ENCODE data around the gene RAB8B.
"Not testable (repeated sequence)": the region's sequence is repeated elsewhere in the genome, so short reads cannot be mapped to it uniquely, and the experiment has no call there.

Gene RAB8B

DNA sequence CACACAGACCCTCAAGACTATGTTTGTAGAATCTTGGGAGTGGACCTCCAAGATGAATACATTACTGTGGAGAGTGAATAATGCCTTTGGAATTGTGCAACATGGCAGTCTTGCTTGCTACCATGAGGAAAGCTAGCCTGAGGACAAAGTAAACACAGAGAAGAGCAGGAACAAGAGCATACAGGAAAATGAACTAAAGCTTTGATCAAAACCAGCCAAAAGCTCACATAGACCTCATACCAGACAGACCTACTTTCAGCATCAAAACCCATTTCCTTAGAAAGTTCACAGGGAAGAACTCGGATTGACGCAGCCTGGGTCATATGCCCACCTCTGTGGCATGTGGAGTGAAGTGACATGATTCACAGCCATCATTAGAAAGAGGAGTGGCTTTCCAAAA is 3.3 kb upstream of the RAB8B start:
- no peak for DNase-seq (ENCODE audit: low spot score)

DNA sequence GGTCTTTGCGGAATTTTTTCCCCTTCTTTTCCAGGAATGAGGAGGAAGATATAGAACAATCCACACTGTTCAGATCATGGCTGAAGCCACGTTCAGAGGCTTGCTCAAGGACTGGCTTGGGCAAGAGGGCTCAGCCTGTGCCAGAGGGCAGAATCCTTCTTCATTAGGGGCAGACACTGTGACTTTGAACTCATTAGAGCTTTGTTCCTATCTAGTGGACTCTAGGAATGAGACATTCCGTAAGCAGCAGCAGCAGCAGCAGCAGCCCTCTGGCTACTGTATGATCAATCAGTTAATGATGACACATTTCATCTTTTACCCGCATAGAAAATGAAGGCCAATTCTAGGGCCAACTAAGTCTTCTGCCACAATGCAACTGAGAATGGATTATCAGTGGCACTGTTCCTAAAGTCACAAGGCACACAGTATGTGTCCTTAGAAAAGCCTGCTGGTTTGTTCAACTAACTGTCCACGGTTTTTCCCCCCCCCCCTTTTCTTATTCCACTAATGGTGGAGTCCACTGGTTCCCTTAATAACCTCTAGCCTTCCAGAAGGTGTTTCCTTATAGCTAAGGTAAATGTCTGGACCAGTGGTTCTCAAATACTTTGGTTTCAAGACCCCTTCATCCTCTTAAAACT is 1.7 kb upstream of the RAB8B start:
- DNase-seq (ENCODE audit: low spot score) = no peak

DNA sequence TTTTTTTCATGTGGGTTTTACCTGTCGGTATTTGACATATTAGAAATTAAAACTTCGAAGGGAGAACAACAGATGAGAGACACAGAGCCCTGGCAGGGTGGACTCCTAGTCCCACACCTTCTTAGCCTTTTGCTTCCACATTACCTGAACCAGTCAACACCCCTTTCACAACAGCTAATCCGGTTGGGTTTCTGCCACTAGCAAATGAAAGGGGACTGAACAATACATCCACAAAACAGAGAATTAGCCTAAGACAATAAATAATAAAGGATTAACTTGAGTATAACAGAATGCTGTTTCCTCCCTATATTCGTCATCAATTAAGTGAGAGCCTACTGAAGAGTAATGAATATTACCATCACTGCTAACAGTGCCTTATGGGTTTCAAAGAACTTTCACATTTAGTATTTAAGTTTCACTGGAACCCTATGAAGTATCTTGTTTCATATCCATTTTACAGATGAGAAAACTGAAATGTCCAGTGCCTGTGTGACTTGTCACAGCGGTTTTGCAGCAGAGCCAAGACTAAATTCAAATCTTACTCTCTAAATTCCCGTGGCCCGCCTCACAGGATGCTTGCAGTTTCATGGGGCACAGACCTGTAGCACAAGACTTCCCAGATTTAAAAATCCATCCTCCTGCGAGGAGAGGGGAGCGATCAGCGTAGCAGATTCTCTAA is 1.0 kb upstream of the RAB8B start:
- no peak for DNase-seq (ENCODE audit: low spot score)

- no peak for DNase-seq (ENCODE audit: low spot score)
Observed at GRCh38 chr15:63189941-63190768, 749 bp downstream of the RAB8B start.

- no peak for DNase-seq (ENCODE audit: low spot score)
Observed at GRCh38 chr15:63190769-63191649, 1.6 kb downstream of the RAB8B start.

DNA sequence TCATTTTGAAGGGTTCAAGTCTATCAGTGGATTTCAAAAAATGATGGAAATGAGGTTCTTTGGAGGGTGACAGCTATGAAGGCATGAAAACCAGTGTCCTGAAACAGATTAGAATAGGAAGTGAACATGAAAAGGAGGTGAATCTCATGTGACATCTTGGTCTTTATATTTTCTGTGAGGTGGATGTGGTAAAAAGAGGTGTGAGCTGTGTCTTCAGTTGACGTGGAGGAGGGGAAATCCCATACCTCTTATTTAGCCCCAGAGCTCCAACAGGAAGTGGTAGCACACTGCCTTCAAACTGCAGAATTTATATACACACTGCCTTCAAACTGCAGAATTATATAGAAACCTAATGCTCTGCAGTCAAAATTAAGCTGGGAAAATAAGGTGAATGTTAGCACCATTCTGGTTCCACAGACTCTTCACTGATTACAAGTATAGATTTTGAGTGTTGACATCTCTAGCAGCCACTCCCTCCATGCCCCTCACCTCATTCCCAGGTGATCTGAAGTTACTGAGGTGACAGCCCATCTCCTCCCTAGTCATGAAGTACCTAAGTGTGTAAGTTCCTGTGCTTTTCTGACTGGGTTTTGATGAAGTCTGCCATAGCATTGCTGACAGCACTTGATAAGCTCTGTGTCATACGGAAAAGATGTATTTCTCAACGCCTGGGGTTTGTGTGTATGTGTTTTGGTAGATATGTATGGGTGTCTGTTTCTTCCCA is 2.7 kb downstream of the RAB8B start:
- DNase-seq (ENCODE audit: low spot score) = no peak

- no peak for DNase-seq (ENCODE audit: low spot score)
Observed at GRCh38 chr15:63192619-63193206, 3.3 kb downstream of the RAB8B start.

DNA sequence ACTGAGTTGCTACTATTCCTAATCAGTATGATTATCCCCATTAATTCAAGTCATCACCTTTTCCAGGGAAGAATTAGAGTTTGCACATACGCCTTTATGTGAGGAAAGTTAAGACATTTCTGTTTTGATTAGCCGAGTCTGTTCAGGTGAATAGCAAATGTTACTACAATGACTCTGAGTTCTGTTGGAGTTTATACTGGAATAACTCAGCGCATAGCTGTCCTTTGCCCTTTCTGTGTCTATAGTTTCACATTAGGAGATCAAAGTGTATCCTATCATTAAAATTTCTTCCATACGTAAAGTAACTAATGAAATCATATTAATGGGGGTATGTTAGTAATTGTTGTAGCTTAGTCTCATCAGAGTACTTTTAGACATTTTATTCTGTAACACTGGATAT is 4.9 kb downstream of the RAB8B start:
- no peak for DNase-seq (ENCODE audit: low spot score)

DNA sequence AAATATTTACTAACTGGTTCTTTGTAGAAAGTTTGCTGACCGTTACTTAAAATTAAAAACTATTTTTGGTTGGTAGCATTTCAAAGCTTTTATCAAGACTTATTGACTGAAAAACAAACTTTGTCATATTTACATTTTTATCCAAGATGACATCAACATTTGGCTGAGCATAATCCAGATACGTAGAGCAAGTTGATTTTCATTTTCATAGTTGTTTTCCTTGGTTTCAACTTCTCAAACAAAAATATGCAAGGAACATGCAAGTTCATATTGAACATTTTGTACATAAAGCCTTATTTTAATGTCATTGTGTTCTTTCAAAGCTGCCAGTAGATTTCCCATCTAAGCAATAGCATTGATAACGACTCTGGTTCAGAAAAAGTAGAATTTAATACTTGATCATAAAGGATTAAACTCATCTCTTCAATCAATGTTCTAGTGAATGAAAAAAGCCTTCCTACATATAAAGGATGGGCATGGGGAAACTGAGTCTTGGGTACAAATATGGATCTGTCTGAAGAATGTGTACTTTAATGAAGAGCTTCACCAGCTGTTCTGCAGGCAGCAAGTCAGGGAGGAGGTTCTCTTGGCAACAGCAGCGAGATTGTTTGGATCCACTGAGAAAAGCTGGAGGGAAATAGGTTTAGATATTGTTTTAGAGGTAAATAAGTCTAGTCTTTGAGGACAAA is 5.6 kb downstream of the RAB8B start:
- no peak for DNase-seq (ENCODE audit: low spot score)

- no peak for DNase-seq (ENCODE audit: low spot score)
Observed at GRCh38 chr15:63195569-63196015, 6.2 kb downstream of the RAB8B start.

- no peak for DNase-seq (ENCODE audit: low spot score)
Observed at GRCh38 chr15:63196842-63197241, 7.4 kb downstream of the RAB8B start.

DNA sequence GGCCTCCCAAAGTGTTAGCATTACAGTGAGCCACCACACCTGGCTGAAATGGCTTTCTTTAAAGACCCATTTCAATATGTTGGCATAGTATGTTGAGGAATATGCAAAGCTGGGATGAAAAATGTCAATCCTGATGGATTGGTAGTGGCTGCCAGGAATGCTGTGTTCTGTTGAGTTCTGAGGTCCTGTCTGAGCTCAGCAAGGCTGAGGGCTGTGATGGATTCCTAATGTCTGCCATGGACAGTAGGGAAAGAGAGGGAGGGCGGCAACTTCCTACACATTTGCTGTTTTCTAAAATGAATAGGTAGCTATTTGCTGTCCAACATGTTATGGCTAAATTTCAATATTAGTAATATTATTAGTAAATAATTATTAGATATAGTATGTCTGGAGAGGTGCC is 8.2 kb downstream of the RAB8B start:
- DNase-seq (ENCODE audit: low spot score) = no peak

GRCh38 chr15:63198371-63199250 is 9.2 kb downstream of the RAB8B start:
- DNase-seq (ENCODE audit: low spot score) = no peak

- DNase-seq (ENCODE audit: low spot score) = no peak
Observed at GRCh38 chr15:63200464-63201249, 11.3 kb downstream of the RAB8B start.

DNA sequence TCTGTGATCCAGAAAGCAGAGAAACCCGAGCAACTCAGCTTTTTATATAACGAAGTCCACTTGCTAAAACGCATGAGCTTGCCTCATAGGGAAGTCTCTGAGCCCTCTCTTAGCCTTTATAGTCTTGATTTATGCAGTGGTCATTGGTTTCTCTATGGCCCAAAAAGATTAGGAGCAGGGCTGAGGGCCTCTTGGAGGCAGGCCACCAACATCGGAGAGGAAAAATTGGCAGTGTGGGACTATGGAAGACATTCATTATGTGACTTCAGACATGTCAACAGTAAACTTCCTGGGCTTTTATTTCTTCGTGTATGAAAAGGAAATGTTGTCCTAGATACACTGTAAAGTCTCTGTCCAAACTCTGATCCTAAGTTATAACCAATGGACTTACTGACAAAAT is 13.5 kb downstream of the RAB8B start:
- no peak for DNase-seq (ENCODE audit: low spot score)

DNA sequence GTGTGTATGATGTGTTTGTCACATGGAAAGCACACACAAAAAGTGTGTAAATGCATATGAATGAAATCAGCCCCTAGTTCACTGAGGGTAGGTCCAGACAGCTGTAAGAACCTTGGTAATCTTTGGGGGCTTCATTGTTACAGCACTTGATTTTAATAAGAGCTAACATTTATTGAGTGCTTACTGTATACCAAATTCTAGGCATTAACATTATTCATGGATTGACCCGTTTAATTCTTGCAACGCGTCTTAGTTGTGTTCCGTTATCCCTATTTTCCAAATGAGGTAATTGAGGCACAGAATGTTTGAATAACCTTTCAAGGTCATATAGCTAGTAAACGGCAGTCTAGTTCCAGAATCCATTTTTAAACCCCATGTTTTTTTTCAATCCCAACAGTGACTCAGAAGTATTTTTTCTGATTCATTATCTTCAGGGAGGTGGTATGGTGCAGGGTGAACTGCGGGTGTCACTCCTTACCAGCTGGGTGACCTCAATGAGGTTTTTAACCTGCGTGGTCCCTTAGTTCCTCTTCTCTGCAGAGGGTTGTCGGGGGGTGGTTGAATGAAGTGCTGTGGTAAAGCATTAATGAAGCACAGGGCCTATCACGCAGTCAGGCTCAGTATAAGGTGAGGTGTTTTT is 14.2 kb downstream of the RAB8B start:
- no peak for DNase-seq (ENCODE audit: low spot score)

- no peak for DNase-seq (ENCODE audit: low spot score)
Observed at GRCh38 chr15:63206079-63206478, 16.7 kb downstream of the RAB8B start.

- not testable (repeated sequence) for DNase-seq (ENCODE audit: low spot score)
Observed at GRCh38 chr15:63208824-63209223, 19.4 kb downstream of the RAB8B start.
